ENCODE data around the gene EFCAB13. TPM values are rescaled to one million over a fixed set of nuclear protein-coding genes. Genes with fewer than 3 reads are reported as not detected.
"Not testable (repeated sequence)": the region's sequence is repeated elsewhere in the genome, so short reads cannot be mapped to it uniquely, and the experiment has no call there.

Gene EFCAB13
- total and polyA plus RNA-seq, 4 experiments from 2014 or later, result 0.68 to 22.3 (median 11.1) TPM

DNA sequence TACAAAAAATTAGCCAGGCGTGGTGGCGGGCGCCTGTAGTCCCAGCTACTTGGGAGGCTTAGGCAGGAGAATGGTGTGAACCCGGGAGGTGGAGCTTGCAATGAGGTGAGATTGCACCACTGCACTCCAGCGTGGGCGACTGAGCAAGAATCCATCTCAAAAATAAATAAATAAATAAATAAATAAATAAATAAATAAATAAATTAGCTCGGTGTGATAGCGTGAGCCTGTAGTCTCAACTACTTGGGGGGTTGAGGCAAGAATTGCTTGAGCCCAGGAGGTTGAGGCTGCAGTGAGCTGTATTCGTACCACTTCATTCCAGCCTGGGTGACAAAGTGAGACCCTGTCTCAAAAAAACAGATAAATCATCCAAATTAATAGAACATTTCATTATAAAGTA lies 108.5 kb downstream of the EFCAB13 start:
- POLR2A ChIA-PET (ENCODE audit: partially characterized antibody), result not testable (repeated sequence)

DNA sequence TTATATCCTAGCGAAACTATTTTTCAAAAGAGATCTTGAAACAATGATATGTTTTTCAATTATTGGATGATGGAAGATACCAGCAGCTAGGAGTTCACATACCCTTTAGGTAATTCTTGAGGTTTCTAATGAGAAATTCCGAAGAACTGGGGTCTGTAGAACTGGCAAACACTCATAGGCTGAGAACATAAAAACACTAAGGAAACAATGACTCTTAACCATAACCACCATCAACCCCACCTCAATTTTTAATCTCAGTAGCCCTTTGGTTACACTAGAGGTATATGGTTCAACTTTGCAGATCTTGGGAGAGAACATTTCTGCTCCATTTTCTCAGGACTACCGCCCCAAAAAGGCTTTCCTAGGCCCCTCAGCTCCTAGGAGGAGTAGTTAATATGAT lies 141.4 kb downstream of the EFCAB13 start:
- no peak overlapping the region for H3K4me3 ChIP-seq (ENCODE audit: low read length in 2 of 2)

More for the DNA sequence above, 108.5 kb downstream of the EFCAB13 start:
- H3K36me3 ChIP-seq (ENCODE audit: insufficient read depth, low read length); CTCF ChIA-PET (ENCODE audit: partially characterized antibody); DNase-seq; H3K9me3 ChIP-seq (ENCODE audit: control insufficient read depth in 1 of 2, low read length in 2 of 2); H3K27ac Mint-ChIP-seq; intact Hi-C loops (cut with micrococcal nuclease); H3K4me3 Mint-ChIP-seq; H3K4me1 ChIP-seq (ENCODE audit: insufficient read depth, low read length); H3K27me3 ChIP-seq (ENCODE audit: insufficient read depth, low read length); H3K27ac ChIP-seq (ENCODE audit: low read depth, low read length); H3K4me1 Mint-ChIP-seq; H3K4me3 ChIP-seq (ENCODE audit: low read length in 2 of 2); H3K27me3 Mint-ChIP-seq: not testable (repeated sequence)
- Mint-ChIP-seq H3K36me3 (peaks cover 11 to 43% of the 10 kb centered on the region in 2 donors), H3K9me3 (peaks cover 0 to 18% (median 10%) of the 10 kb centered on the region in 8 donors)

DNA sequence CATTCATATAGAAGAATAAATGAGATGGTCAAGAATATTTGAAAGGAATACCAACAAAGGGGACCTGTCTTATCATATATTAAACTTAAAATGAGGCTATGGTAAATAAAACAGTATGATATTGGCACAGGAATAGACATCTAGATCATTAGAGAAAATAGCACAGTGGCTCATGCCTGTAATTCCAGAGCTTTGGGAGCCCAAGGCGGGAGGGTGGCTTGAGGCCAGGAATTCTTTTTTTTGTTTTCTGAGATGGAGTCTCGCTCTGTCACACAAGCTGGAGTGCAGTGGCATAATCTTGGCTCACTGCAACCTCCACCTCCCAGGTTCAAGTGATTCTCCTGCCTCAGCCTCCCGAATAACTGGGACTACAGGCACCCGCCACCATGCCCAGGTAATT lies 143.2 kb downstream of the EFCAB13 start:
- CTCF ChIA-PET (ENCODE audit: partially characterized antibody); H3K4me3 ChIP-seq (ENCODE audit: low read length in 2 of 2); H3K27me3 Mint-ChIP-seq; H3K27me3 ChIP-seq (ENCODE audit: insufficient read depth, low read length); intact Hi-C loops (cut with micrococcal nuclease); H3K4me1 Mint-ChIP-seq; DNase-seq; H3K36me3 Mint-ChIP-seq; H3K36me3 ChIP-seq (ENCODE audit: insufficient read depth, low read length); H3K9me3 ChIP-seq (ENCODE audit: control insufficient read depth in 1 of 2, low read length in 2 of 2); POLR2A ChIA-PET (ENCODE audit: partially characterized antibody); H3K27ac Mint-ChIP-seq; H3K9me3 Mint-ChIP-seq; H3K4me3 Mint-ChIP-seq; H3K4me1 ChIP-seq (ENCODE audit: insufficient read depth, low read length); H3K27ac ChIP-seq (ENCODE audit: low read depth, low read length): not testable (repeated sequence)

More for the DNA sequence above, 141.4 kb downstream of the EFCAB13 start:
- Mint-ChIP-seq H3K4me1 (no peaks in the 10 kb centered on the region), H3K4me3 (no peak overlapping the region), H3K9me3 (no peaks in the 10 kb centered on the region), H3K27me3 (no peaks in the 10 kb centered on the region), H3K27ac (peak overlapping the region in 2 of 7 donors; percentile 36 to 45), H3K36me3 (peaks cover 5 to 6% of the 10 kb centered on the region in 2 donors)
- intact Hi-C loops (cut with micrococcal nuclease), result no loop called here
- ChIA-PET CTCF (ENCODE audit: partially characterized antibody) (no interaction called here), POLR2A (ENCODE audit: partially characterized antibody) (no interaction called here)
- Histone ChIP-seq H3K27ac (ENCODE audit: low read depth, low read length) (no peak overlapping the region), H3K4me1 (ENCODE audit: insufficient read depth, low read length) (no peaks in the 10 kb centered on the region), H3K36me3 (ENCODE audit: insufficient read depth, low read length) (no peaks in the 10 kb centered on the region), H3K27me3 (ENCODE audit: insufficient read depth, low read length) (no peaks in the 10 kb centered on the region), H3K9me3 (ENCODE audit: control insufficient read depth in 1 of 2, low read length in 2 of 2) (no peaks in the 10 kb centered on the region)
- DNase-seq, result no peak

DNA sequence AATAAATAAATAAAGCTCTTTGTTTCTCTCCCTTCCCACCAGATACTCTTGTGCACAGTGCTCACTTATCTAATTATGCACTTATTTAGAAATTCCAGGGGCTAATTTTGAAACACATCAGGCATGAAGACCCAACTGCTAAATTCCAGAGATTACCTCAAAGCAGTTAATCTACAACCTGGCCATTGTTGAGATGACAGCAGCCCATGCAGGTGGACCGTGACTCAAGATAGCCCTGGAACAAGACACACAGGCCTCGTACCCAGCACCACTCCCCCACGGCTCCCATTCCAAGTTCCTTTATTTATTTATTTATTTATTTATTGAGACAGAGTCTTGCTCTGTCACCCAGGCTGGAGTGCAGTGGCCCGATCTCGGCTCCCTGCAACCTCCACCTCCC lies 147.1 kb downstream of the EFCAB13 start:
- Histone ChIP-seq H3K36me3 (ENCODE audit: insufficient read depth, low read length) (no peaks in the 10 kb centered on the region), H3K27ac (ENCODE audit: low read depth, low read length) (no peak overlapping the region), H3K4me1 (ENCODE audit: insufficient read depth, low read length) (no peaks in the 10 kb centered on the region), H3K27me3 (ENCODE audit: insufficient read depth, low read length) (no peaks in the 10 kb centered on the region), H3K4me3 (ENCODE audit: low read length in 2 of 2) (no peak overlapping the region), H3K9me3 (ENCODE audit: control insufficient read depth in 1 of 2, low read length in 2 of 2) (no peaks in the 10 kb centered on the region)
- Mint-ChIP-seq H3K4me3 (no peak overlapping the region), H3K9me3 (no peaks in the 10 kb centered on the region), H3K36me3 (peaks cover 8 to 13% of the 10 kb centered on the region in 2 donors), H3K27ac (no peak overlapping the region), H3K27me3 (no peaks in the 10 kb centered on the region), H3K4me1 (no peaks in the 10 kb centered on the region)
- ChIA-PET POLR2A (ENCODE audit: partially characterized antibody) (no interaction called here), CTCF (ENCODE audit: partially characterized antibody) (no interaction called here)
- no peak for DNase-seq
- intact Hi-C loops (cut with micrococcal nuclease), result no loop called here

DNA sequence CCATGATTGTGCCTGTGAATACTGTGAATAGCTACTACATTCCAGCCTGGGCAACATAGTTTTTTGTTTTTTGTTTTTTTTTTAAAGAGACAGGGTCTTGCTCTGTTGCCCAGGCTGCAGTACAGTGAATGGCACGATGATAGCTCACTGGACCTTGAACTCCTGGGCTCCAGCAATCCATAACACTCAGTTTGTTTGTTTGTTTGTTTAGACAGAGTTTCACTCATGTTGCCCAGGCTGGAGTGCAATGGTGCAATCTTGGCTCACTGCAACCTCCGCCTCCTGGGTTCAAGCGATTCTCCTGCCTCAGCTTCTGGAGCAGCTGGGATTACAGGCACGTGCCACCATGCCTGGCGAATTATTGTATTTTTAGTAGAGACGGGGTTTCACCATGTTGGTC lies 148.3 kb downstream of the EFCAB13 start:
- H3K27me3 Mint-ChIP-seq; H3K9me3 ChIP-seq (ENCODE audit: control insufficient read depth in 1 of 2, low read length in 2 of 2); intact Hi-C loops (cut with micrococcal nuclease); POLR2A ChIA-PET (ENCODE audit: partially characterized antibody); H3K36me3 ChIP-seq (ENCODE audit: insufficient read depth, low read length); H3K4me1 ChIP-seq (ENCODE audit: insufficient read depth, low read length); H3K4me3 Mint-ChIP-seq; H3K27ac Mint-ChIP-seq; H3K4me3 ChIP-seq (ENCODE audit: low read length in 2 of 2); CTCF ChIA-PET (ENCODE audit: partially characterized antibody); H3K9me3 Mint-ChIP-seq; H3K27me3 ChIP-seq (ENCODE audit: insufficient read depth, low read length); DNase-seq; H3K27ac ChIP-seq (ENCODE audit: low read depth, low read length); H3K4me1 Mint-ChIP-seq: not testable (repeated sequence)
- H3K36me3 Mint-ChIP-seq, result peaks cover 11 to 14% of the 10 kb centered on the region in 2 donors

Other genes with a start within 250 kb of the EFCAB13 start
- gene CDC27, start 134.7 kb upstream of the EFCAB13 start, total RNA-seq, result 10 to 100 TPM; 60.2 to 73.4 TPM
- 100 to 1,000 TPM in 1 of 2 donors, 10 to 100 TPM in 1; 64.2 to 104 TPM for gene CDC27, start 134.7 kb upstream of the EFCAB13 start, polyA plus RNA-seq
- gene MYL4, start 114.6 kb upstream of the EFCAB13 start, total RNA-seq, result not detected
- not detected for gene MYL4, start 114.6 kb upstream of the EFCAB13 start, polyA plus RNA-seq
- gene ITGB3, start 70.1 kb upstream of the EFCAB13 start, total RNA-seq, result not detected
- gene ITGB3, start 70.1 kb upstream of the EFCAB13 start, polyA plus RNA-seq, result not detected
- gene NPEPPS, start 207.2 kb downstream of the EFCAB13 start, total RNA-seq, result 100 to 1,000 TPM; 118 to 131 TPM
- 10 to 100 TPM; 35.2 to 49.8 TPM for gene NPEPPS, start 207.2 kb downstream of the EFCAB13 start, polyA plus RNA-seq